NCI-H1092 treated with DMSO at 0.1 percent for 48 hours (cell line): Measurements from ENCODE around the gene TCEA3.

Source experiments
- DNase-seq: peaks from one replicate; lab custom pipeline; 2025; lab: John Stamatoyannopoulos, UW

The TCEA3 gene

GRCh38 chr1:23421343-23421742 is 3.2 kb downstream of the TCEA3 start:
- DNase-seq, result no peak

- no peak for DNase-seq
Observed at GRCh38 chr1:23420778-23421177, 3.8 kb downstream of the TCEA3 start.

DNA sequence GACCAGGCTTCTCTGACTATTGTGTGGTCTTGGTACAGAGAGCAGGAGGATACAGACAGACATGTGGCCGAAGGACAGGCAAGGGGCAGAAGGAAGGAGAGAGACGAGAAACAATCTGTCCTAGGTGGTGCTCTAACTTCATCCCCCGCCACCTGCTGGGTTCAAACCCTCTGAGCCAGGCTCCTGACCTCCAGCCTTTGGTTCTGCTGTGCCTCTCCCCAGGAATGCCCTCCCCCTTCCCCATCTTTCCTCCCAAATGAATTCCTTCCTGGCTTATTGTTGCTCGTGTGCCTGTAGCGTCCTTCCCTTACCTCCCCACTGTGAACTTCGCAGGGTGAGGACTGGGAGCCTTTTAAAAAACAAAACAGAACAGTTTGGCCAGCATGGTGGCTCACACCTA is 5.4 kb downstream of the TCEA3 start:
- DNase-seq, result no peak

DNA sequence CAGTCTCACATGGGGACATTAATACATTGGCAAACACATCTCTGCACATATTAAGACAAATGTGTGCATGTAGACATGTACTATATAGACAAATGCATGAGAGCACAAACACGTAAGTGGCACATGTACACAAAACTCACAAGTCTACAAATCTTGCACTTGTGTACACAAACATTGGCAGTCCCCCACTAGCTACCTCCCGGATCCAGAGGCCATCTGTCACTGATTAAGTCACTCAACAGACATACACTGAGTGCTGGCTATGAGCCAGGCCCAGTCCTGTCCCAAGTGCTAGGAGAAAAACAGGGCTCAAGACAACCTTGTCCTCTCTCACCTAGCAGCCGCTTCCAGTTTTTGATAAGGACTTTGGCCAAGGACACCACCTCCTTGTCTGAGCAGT is 7.0 kb downstream of the TCEA3 start:
- DNase-seq, result no peak

DNA sequence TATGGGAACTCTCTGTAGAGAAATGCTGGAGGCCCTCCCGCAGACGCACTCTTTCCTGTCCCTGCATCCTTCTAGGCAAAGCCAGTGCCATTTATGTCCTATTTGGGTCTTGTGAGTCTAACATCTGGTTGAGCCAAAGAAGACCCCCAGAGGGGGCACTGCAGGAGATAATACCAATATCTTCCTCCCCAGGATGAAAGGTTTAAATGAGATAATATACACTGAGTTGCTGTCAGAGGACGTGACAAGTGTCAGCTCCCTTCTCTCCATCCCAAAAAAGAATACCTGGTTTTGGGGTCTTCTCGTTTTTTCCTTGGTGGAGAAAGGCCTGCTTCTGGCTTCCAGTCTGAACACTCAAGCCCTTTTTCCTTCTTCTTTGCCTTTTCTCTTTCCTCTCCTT is 7.6 kb downstream of the TCEA3 start:
- no peak for DNase-seq

DNA sequence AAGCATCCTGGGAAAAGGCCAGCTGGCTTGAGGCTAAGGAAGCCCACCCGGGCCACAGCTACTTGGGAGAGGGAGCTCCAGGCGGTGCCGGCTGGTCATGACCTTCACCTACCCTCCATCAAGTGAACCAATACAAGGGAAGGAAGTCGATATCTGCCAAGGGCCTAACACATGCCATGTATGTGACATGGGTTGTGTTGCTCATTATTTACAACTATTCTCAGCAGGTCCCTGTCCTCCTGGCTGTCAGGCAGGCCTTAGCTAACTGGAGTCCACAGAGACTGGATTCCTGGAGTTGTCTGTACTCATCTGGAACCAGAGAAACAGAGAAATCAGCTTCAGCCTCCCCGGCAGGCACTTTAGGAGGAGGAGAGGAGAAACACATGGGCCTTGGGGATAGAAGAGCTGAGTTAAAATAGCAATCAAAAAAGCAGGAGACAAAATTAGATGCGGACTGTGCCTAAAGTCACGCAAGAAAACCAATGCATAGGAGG is 15.7 kb downstream of the TCEA3 start:
- no peak for DNase-seq

GRCh38 chr1:23407016-23407630 is 17.4 kb downstream of the TCEA3 start:
- DNase-seq, result no peak

DNA sequence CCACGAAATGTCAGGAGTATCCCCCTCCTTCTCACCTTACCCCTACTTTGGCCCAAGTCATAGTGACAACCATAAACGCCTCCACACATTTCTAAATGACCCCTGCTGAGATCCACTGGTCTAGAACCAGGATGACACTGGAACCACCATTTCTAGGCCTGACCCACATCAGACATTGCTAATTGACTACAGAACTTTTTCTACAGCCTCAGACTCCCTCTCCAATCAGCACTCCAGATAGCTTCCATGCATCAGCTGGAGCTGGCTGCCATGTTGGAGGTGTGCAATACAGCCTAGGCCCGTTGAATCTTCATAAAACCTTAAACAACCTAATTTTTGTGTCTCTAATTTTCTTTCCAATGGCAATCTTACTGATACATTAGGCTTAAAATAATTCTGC is 18.6 kb downstream of the TCEA3 start:
- DNase-seq, result no peak

DNA sequence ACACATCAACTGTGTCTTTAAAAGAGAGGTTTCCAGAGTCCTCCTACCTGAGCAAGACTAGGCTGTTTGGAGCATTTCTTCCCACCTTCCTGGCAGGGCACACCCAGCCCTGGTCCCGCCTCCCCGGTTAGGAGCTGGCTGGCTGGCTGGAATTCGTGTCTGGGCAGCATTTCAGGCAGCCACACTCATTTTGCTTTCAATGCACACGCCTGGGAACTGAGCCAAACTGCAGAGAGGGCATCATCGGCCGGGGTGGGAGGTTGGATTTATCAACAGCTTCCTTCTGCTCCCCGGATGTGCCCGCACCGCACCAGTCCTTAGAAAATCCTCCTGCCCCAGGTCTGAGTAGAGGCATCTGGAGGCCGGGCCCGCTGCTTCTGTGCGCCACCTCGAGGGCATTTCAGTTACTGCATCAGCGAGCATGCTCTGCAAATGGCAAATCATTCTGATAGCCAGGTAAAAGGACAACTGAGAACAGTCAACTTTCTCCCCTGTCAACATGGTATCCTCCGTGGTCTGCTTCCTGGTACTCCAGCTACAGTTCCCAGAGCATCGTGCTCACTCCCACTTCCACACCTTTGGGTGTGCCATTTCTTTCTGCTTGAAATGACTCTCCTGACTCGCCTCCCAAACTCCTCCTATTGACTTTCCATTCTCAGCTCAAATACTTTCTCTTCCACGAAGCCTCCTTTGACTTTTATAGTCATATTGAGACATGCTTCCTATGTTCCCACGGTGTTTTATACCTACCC is 20.6 kb downstream of the TCEA3 start:
- DNase-seq, result peak; percentile 98

- no peak for DNase-seq
Observed at GRCh38 chr1:23403355-23403734, 21.2 kb downstream of the TCEA3 start.

GRCh38 chr1:23403038-23403336 is 21.6 kb downstream of the TCEA3 start:
- no peak for DNase-seq

DNA sequence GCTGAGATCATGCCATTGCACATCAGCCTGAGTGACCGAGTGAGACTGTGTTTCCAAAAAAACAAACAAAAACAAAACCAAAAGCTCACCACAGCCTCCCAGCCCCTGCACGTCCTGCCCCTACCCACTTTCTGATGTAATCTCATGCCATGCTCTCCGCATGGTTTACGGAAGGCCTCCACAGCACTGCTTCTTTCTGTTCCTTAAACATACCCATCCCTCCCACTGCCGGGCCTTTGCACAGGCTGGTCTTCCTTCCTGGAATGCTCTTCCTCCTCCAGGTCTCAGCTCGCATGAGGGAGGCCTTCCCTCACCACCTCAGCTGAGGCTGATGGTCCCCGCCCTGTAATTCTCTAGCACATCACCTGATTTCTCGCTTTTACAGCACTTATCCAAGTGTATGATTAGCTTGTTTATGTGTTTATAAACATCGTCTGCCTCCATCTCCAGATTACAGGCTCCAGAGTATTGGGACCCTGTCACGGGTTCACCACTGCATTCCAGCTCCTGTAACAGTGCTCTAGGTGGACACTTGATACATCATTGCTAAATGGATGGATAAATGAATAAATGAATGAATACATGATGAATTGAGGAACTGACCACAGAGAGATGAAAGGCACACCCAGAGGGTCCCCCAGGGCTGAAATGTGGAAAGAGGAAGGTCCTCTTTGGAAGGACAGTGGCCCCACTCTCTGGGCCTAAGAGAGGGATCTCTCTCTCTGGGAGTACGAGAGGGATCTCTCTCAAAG is 22.1 kb downstream of the TCEA3 start:
- DNase-seq, result no peak

DNA sequence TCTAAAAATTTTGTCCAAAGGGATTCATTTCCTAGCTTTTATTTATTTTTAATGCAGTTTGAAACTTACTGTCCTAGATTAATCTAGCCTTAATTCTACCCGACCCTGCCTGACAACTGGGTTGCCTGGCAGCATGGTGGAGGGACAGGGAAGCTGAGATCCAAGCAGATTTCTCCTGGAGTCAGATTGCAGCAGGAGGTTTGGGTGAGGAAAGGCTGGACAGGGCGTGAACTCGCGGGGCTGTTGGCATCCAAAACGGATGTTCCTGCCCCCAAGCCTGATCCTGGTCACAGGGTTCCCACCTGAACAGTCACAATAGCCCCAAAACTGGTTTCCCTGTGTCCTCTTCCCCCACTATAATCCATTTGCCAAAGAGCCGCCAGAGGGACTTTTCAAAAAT is 23.2 kb downstream of the TCEA3 start:
- DNase-seq, result no peak

DNA sequence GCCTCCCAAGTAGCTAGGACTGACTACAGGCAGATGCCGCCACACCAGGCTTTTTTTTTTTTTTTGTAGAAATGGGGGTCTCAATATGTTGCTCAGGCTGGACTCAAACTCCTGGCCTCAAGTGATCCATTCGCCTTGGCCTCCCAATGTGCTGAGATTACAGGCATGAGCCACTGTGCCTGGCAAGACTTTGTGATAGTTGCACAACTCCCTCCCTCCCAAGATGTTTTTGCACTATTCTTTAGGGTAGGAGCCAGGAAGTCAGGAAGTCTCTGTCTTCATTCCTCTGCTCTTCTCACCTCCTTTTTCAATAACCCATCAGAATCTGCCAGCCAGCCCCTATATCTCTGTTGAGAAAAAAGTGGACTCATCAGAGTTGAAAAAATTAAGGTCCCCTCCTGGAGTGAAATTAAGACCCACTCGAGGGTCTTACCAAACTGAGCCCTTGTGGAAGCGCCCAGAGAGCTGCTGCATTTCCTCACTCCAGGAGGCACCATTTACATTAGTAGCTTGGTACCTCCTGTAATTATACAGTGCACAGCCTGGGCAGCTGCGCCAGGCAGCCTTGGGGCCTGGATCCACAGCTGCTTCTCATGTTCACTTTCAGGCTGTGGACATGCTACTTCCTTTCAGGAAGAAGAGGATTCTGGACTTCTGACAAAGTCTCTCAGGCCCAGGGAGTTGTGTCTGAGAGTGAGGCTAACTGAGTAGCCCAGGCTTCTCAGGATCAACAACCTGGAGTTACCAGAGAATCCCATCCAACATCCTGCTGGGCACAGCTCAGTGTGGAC is 24.0 kb downstream of the TCEA3 start:
- no peak for DNase-seq

DNA sequence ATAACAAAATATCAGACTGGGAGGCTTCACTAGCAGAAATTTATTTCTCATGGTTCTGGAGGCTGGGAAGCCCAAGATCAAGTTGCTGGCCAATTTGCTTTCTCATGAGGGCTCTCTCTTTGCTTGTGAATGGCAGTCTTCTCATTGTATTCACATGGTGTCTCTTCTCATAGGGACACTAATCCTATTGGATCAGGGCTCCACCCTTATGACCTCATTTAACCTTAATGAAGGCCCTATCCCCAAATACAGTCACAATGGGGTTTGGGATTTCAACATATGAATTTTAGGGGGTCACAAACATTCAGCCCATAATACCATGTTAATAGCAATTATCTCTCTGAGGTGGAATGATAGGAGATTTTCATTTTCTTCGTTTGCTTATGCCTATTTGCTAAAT is 25.3 kb downstream of the TCEA3 start:
- DNase-seq, result no peak

DNA sequence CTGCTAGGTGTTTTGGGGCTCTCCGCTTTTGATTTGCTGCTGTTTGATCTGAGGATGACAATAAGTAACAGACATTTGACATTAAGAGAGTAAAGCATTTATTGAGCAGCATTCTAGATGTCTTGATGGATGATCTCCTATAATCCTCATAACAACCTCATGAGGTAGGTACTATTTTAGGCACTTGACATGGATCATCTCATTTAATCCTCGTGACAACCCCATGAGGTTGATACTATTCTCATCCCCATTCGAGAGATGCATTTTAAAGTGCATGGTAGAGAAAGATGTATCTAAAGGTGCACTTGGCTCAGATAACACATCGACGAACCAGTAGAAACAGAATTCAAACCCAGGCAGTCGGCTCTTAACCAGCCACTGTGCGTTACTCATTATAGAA is 26.6 kb downstream of the TCEA3 start:
- no peak for DNase-seq

- DNase-seq, result no peak
Observed at GRCh38 chr1:23396380-23396779, 28.2 kb downstream of the TCEA3 start.

GRCh38 chr1:23395849-23396248 is 28.7 kb downstream of the TCEA3 start:
- DNase-seq, result no peak

DNA sequence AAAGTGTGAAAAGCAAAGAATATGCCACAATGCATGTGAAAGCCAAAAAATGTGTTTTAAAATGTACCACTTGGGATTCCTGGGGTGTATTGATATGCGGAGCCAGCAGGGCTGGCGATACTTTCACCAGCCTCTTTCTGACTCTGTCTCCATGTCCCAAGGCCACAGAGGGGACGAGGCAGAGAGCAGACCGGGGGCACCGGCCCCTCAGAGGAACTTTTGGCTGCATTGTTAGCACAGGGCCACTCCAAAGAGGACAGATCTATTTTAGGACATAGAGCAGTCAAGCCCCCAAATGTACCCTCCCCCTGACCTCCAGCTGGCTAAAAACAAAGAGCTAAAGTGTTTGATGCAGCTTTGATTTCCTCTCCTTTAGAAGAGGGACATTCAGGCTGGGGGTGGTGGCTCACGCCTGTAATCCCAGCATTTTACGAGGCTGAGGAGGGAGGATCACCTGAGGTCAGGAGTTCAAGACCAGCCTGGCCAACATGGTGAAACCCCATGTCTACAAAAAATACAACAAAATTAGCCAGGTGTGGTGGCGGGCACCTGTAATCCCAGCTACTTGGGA is 29.3 kb downstream of the TCEA3 start:
- DNase-seq, result no peak

DNA sequence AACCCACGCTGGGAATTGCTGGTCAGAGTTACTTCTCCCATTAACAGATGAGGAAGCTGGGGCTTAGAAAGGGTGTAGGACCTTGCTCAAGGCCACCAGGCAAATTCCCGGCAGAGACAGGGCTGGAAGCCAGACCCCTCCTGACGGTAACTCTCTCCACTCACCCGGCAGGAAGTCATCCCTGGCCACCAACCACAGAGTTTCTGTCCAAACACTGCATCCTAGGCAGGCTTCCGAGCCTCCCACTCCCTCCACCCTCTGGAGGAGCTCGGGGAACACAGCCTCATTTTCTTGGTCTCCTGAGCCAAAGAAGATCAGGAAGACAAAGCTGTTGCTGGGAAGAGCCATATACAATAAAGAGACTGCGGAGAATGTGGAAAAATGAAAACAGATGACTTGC is 29.9 kb downstream of the TCEA3 start:
- DNase-seq, result no peak

GRCh38 chr1:23394181-23394580 is 30.4 kb downstream of the TCEA3 start:
- no peak for DNase-seq

GRCh38 chr1:23393706-23394105 is 30.8 kb downstream of the TCEA3 start:
- no peak for DNase-seq
